K562 (cell line): ENCODE measurements around the gene CMTM1. TPM values are rescaled to one million over a fixed set of nuclear protein-coding genes. Genes with fewer than 3 reads are reported as not detected.

ENCODE experiments used
- ATAC-seq: fragments of 200-7000 bp; cut with Tn5 transposase; 3 replicates; pipeline ENCODE4 v1.9.1; 2020; ENCODE audit warnings: moderate library complexity
- BruUV-seq: library from RNA; stranded (reverse); fragments of 400-500 nt; replicated peaks from 2 replicates; lab custom pipeline; 2021; lab: Mats Ljungman, UMichigan
- CTCF ChIA-PET: fragments of 300-600 bp; formaldehyde crosslinking; extraction: SDS; loops from one replicate; lab custom pipeline; 2021; ENCODE audit warnings: low intra/inter-chr PET ratio; lab: Yijun Ruan, JAX
- POLR2A ChIA-PET: fragments of 300-600, 350-650 bp; sonication (Branson Sonifier 250); formaldehyde crosslinking; extraction: SDS; loops from one replicate; lab custom pipeline; 2021; ENCODE audit warnings: antibody characterized with exemption, inconsistent platforms; lab: Yijun Ruan, JAX
- DNase-seq, 4 experiments: peaks; one replicate each; pipeline versions ENCODE4 v3.0.0 to v3.0.0-alpha.2; 2011 to 2018; ENCODE audit warnings: low spot score in 3 of 4, mixed read lengths in 3 of 4; ENCODE audit errors: extremely low read depth in 1 of 4
- FAIRE-seq: peaks from 2 replicates; lab custom pipeline; 2011; peaks lifted over from hg19 to GRCh38; lab: Jason Lieb, UNC
- H2AFZ ChIP-seq: 2 replicates; pipeline ENCODE4 v1.6.0; 2011; ENCODE audit warnings: low read depth, low read length, control low read depth, inconsistent platforms
- H3K27ac ChIP-seq: fragments of 200-600 bp; 3 replicates; pipeline ENCODE4 v1.8.0; 2011; ENCODE audit warnings: low read depth, mild to moderate bottlenecking, control low read depth, inconsistent platforms, low read length, moderate library complexity, mixed read lengths; ENCODE audit errors: extremely low read depth
- H3K27me3 ChIP-seq, 2 experiments: fragments of 300-600 bp in 1 of 2; 2 replicates in 1 of 2; 3 replicates in 1 of 2; pipeline versions ENCODE4 v1.6.0 to v1.8.0; 2011; ENCODE audit warnings: inconsistent platforms in 2 of 2, low read length in 2 of 2, mild to moderate bottlenecking in 1 of 2, mixed read lengths in 1 of 2, moderate library complexity in 1 of 2; ENCODE audit not compliant: control insufficient read depth in 2 of 2, insufficient read depth in 2 of 2
- H3K36me3 ChIP-seq: fragments of 300-600 bp; 3 replicates; pipeline ENCODE4 v1.8.0; 2011; ENCODE audit warnings: mild to moderate bottlenecking, low read length, inconsistent platforms; ENCODE audit not compliant: control insufficient read depth, insufficient read depth
- H3K4me1 ChIP-seq, 2 experiments: fragments of 200-600 bp in 1 of 2; replicated peaks in 1 of 2; 2 replicates in 1 of 2; 3 replicates in 1 of 2; pipeline versions ENCODE4 v1.5.1 to v1.8.0; 2011; ENCODE audit warnings: inconsistent platforms in 2 of 2, low read length in 2 of 2, mild to moderate bottlenecking in 1 of 2, mixed read lengths in 1 of 2, moderate library complexity in 1 of 2; ENCODE audit not compliant: control insufficient read depth in 2 of 2, insufficient read depth in 2 of 2
- H3K4me2 ChIP-seq: 2 replicates; pipeline ENCODE4 v1.6.1; 2011; ENCODE audit warnings: low read length, control low read depth, inconsistent platforms, mixed read lengths; ENCODE audit not compliant: insufficient read depth
- H3K4me3 ChIP-seq: fragments of 200-600 bp; sonication (generic), shearing (Covaris generic); 2 replicates; pipeline ENCODE4 v1.5.1; 2016; ENCODE audit warnings: control low read depth, inconsistent platforms
- H3K79me2 ChIP-seq: fragments of 200-600 bp; 3 replicates; pipeline ENCODE4 v1.8.0; 2011; ENCODE audit warnings: low read length, inconsistent platforms; ENCODE audit not compliant: control insufficient read depth, insufficient read depth
- H3K9ac ChIP-seq, 2 experiments: 2 replicates each; pipeline versions ENCODE4 v1.6.0 to v1.6.1; 2011; ENCODE audit warnings: low read depth in 2 of 2, low read length in 2 of 2, control low read depth in 1 of 2, inconsistent platforms in 1 of 2, mild to moderate bottlenecking in 1 of 2, mixed read lengths in 1 of 2; ENCODE audit not compliant: insufficient read depth in 1 of 2
- H3K9me1 ChIP-seq: one replicate; pipeline ENCODE4 v1.6.0; 2011; ENCODE audit warnings: inconsistent platforms, mild to moderate bottlenecking, low read length, moderate library complexity; ENCODE audit not compliant: control insufficient read depth, insufficient read depth
- H3K9me3 ChIP-seq: replicated peaks from 2 replicates; pipeline ENCODE4 v1.5.1; 2011; ENCODE audit warnings: low read depth, low read length, inconsistent platforms; ENCODE audit not compliant: control insufficient read depth, insufficient read depth
- H4K20me1 ChIP-seq: replicated peaks from 2 replicates; pipeline ENCODE4 v1.6.1; 2011; ENCODE audit warnings: low read length, inconsistent platforms, mixed read lengths; ENCODE audit not compliant: control insufficient read depth, insufficient read depth
- ARNT ChIP-seq, 2 experiments: fragments of 450-650 bp; IDR thresholded peaks; 2 replicates each; pipeline ENCODE4 v1.6.1; 2016; ENCODE audit warnings: mild to moderate bottlenecking in 1 of 2
- BCOR ChIP-seq: fragments of 450-650 bp; IDR thresholded peaks from 2 replicates; pipeline ENCODE4 v1.6.1; 2016
- EHMT2 ChIP-seq: fragments of 450-650 bp; IDR thresholded peaks from 2 replicates; pipeline ENCODE4 v1.6.1; 2018; ENCODE audit warnings: antibody characterized with exemption
- ETV5 ChIP-seq: sonication (generic); formaldehyde crosslinking; IDR thresholded peaks from 2 replicates; pipeline ENCODE4 v1.4.0; 2020; ENCODE audit warnings: low read depth, mild to moderate bottlenecking, missing genetic modification reagents
- FOXJ2 ChIP-seq: fragments of 200-800 bp; sonication (Bioruptor generic); IDR thresholded peaks from 2 replicates; pipeline ENCODE4 v1.6.1; 2016; ENCODE audit warnings: missing genetic modification characterization, missing compliant biosample characterization
- FOXM1 ChIP-seq, 2 experiments: fragments of 450-650 bp in 1 of 2; sonication (generic) in 1 of 2; formaldehyde crosslinking in 1 of 2; IDR thresholded peaks; 2 replicates each; pipeline versions ENCODE4 v1.6.1 to v1.9.0; 2017 to 2022; ENCODE audit warnings: low read depth in 2 of 2, mild to moderate bottlenecking in 2 of 2, missing genetic modification reagents in 1 of 2, moderate library complexity in 1 of 2
- GATAD2A ChIP-seq: fragments of 450-650 bp; IDR thresholded peaks from 2 replicates; pipeline ENCODE4 v1.6.1; 2017
- HDAC1 ChIP-seq, 2 experiments: fragments of 450-650 bp; IDR thresholded peaks; 2 replicates each; pipeline ENCODE4 v1.6.1; 2016 to 2017; ENCODE audit warnings: inconsistent platforms in 1 of 2, mild to moderate bottlenecking in 1 of 2, moderate library complexity in 1 of 2
- JUNB ChIP-seq: fragments of 450-650 bp; formaldehyde crosslinking; conservative IDR thresholded peaks from 2 replicates; pipeline ENCODE4 v1.4.0; 2020; ENCODE audit warnings: mild to moderate bottlenecking
- MLX ChIP-seq, 2 experiments: fragments of 450-650 bp in 1 of 2; sonication (generic) in 1 of 2; formaldehyde crosslinking; conservative IDR thresholded peaks; 2 replicates each; pipeline versions ENCODE4 v1.4.0 to v1.8.1; 2020 to 2022; ENCODE audit warnings: mild to moderate bottlenecking in 1 of 2, missing genetic modification reagents in 1 of 2
- NR2F6 ChIP-seq: fragments of 450-650 bp; formaldehyde crosslinking; IDR thresholded peaks from 2 replicates; pipeline ENCODE4 v1.4.0; 2020; ENCODE audit warnings: mild to moderate bottlenecking
- POLR2AphosphoS2 ChIP-seq: IDR thresholded peaks from 2 replicates; pipeline ENCODE4 v1.6.1; 2012; ENCODE audit warnings: low read length, improper control_type of control experiment
- PREB ChIP-seq: sonication (generic); formaldehyde crosslinking; IDR thresholded peaks from 2 replicates; pipeline ENCODE4 v1.8.1; 2023; ENCODE audit warnings: mild to moderate bottlenecking, missing genetic modification reagents
- PTBP1 ChIP-seq: fragments of 200-400 bp; formaldehyde crosslinking; IDR thresholded peaks from 2 replicates; pipeline ENCODE4 v1.6.1; 2017; ENCODE audit warnings: low read depth, low read length
- RAD51 ChIP-seq: fragments of 450-650 bp; IDR thresholded peaks from 2 replicates; pipeline ENCODE4 v1.7.1; 2016; ENCODE audit warnings: low read depth, mild to moderate bottlenecking, borderline replicate concordance
- SP2 ChIP-seq: IDR thresholded peaks from 2 replicates; pipeline ENCODE4 v1.6.1; 2011; ENCODE audit warnings: mild to moderate bottlenecking, low read depth, low read length, moderate library complexity; ENCODE audit not compliant: poor library complexity, severe bottlenecking; ENCODE audit errors: extremely low read depth
- TAL1 ChIP-seq: fragments of 450-650 bp; IDR thresholded peaks from 2 replicates; pipeline ENCODE4 v1.6.1; 2016; ENCODE audit warnings: mild to moderate bottlenecking
- ZKSCAN1 ChIP-seq: fragments of 150-350 bp; IDR thresholded peaks from 2 replicates; pipeline ENCODE4 v1.6.1; 2016; ENCODE audit warnings: low read depth, low read length
- ZNF224 ChIP-seq: sonication (generic); formaldehyde crosslinking; IDR thresholded peaks from 2 replicates; pipeline ENCODE4 v1.8.0; 2022; ENCODE audit warnings: mild to moderate bottlenecking, missing genetic modification reagents
- ZNF445 ChIP-seq: fragments of 250-450 bp; sonication (Bioruptor Pico); IDR thresholded peaks from 2 replicates; pipeline ENCODE4 v1.4.0; 2020; ENCODE audit warnings: low read depth, mild to moderate bottlenecking, moderate library complexity
- WGBS: fragments of 100-300 bp; shearing (Covaris generic); methylation state at CpG from one replicate; pipeline ENCODE4 v1.1.6; 2016; ENCODE audit warnings: low coverage, mixed read lengths; ENCODE audit not compliant: insufficient coverage; ENCODE audit errors: missing lambda C conversion rate; 5-methylcytosine and 5-hydroxymethylcytosine counted together
- in situ Hi-C: fragments of 300-500 bp; cut with MboI; formaldehyde crosslinking; loops from 4 replicates; pipeline ENCODE4 v1.15.0; 2018; ENCODE audit warnings: inconsistent platforms, mixed read lengths
- intact Hi-C: fragments of 100-400 bp; cut with micrococcal nuclease; formaldehyde crosslinking; loops from 2 replicates; pipeline ENCODE4 v1.14.2; 2022
- polyA plus RNA-seq, 8 experiments: library from polyadenylated mRNA; depleted of rRNA in 4 of 8; stranded (reverse) in 5 of 8; unstranded in 3 of 8; fragments of >200 nt; fragmentation: Nextera tagmentation in 2 of 8; fragmentation: Illumina TruSeq in 1 of 8; extraction: Ambion mirVana in 2 of 8; extraction: Trizol in 1 of 8; gene quantifications; 2 replicates each; pipeline versions ENCODE4 v1.2.1 to v1.2.3, GENCODE V29; 2011 to 2014; ENCODE audit warnings: inconsistent platforms in 1 of 8, missing spikeins in 1 of 8
- total RNA-seq, 7 experiments: library from RNA; depleted of rRNA in 6 of 7; stranded (reverse); fragments of >200 nt in 6 of 7; fragmentation: Illumina TruSeq in 2 of 7; extraction: Trizol in 2 of 7; gene quantifications; 2 replicates each; pipeline versions ENCODE4 v1.2.1 to v1.2.3, GENCODE V29; 2011 to 2021; ENCODE audit warnings: low replicate concordance in 1 of 7

CMTM1 gene
- total and polyA plus RNA-seq, 9 of the 15 experiments (the other 6 are each of a cell fraction or from before 2014, with no cell fraction given) = 0.25 to 2.6 (median 1.1) TPM; not detected in 2

- peak; percentile 94 to 98 (median 96) for DNase-seq
- no peaks in the 10 kb centered on the region for H3K9me3 ChIP-seq
- no peaks in the 10 kb centered on the region for H3K27me3 ChIP-seq
- H3K36me3 ChIP-seq = peaks cover 17% of the 10 kb centered on the region; the same call in 2 of the 3 replicates
- peak within 1 kb of the TSS; percentile 93 for H3K4me2 ChIP-seq
- peak within 1 kb of the TSS; percentile 97 for H3K27ac ChIP-seq
- H3K9me1 ChIP-seq = peaks cover 3% of the 10 kb centered on the region
- H3K4me3 ChIP-seq = peak within 1 kb of the TSS; percentile 48
- peaks cover 37% of the 10 kb centered on the region for H3K79me2 ChIP-seq
- 0% methylated on average over 62 of the region's 63 CpGs for WGBS
- CTCF ChIA-PET = interaction anchor here (0.6 to 1.1 kb wide), 2 partner anchors 36 to 747 kb away, joined by 3 read pairs; no protein-coding TSS in a partner anchor
- H3K4me1 ChIP-seq = peaks cover 39 to 45% of the 10 kb centered on the region in 2 experiments
- in situ Hi-C loops (no loop called here), intact Hi-C loops (no loop called here)
- H2AFZ ChIP-seq = peak within 1 kb of the TSS; percentile 96
- peak; percentile 89 for FAIRE-seq
- BruUV-seq = TSS peak; percentile 75
- peak within 1 kb of the TSS; percentile 86 to 94 for H3K9ac ChIP-seq
- ATAC-seq = peak; percentile 78
- no peaks in the 10 kb centered on the region for H4K20me1 ChIP-seq
- POLR2A ChIA-PET = interaction anchor here (1.0 to 2.5 kb wide), 2 partner anchors 9 to 76 kb away, joined by 5 to 16 read pairs; no protein-coding TSS in a partner anchor
- TF ChIP-seq PREB (CRISPR knock-in tag) (no peak; the same call in 1 of the 2 replicates), ETV5 (CRISPR knock-in tag) (peak; percentile 62; the same call in 1 of the 2 replicates), ARNT (IDR thresholded peaks at IDR 0.05) (peak in 1 of 2 experiments; percentile 85; a peak in 2 of 4 replicates), NR2F6 (CRISPR knock-in tag) (no peak), PTBP1 (no peak), POLR2AphosphoS2 (peak; percentile 58; the same call in 1 of the 2 replicates), BCOR (peak; percentile 81), TAL1 (0 out of 2 replicates have a peak, but pooled peaks have one; percentile 3), GATAD2A (no peak), FOXJ2 (tag) (no peak), SP2 (no peak), ZNF224 (CRISPR knock-in tag) (peak; percentile 93; the same call in 1 of the 2 replicates), ZNF445 (CRISPR knock-in tag) (no peak), EHMT2 (no peak), RAD51 (peak; percentile 22; the same call in 1 of the 2 replicates), HDAC1 (IDR thresholded peaks at IDR 0.05) (peak in 1 of 2 experiments; percentile 91; a peak in 2 of 4 replicates), MLX (CRISPR knock-in tag; conservative IDR thresholded peaks at IDR 0.05) (no peak; a peak in 1 of 4 replicates), FOXM1 (IDR thresholded peaks at IDR 0.05; ENCODE audit: low read depth) (no peak), FOXM1 (CRISPR knock-in tag; IDR thresholded peaks at IDR 0.05; ENCODE audit: low read depth) (peak; percentile 83), ZKSCAN1 (no peak), JUNB (CRISPR knock-in tag) (no peak)
Observed at GRCh38 chr16:66552286-66553177, 13.7 kb upstream of the CMTM1 start, which contains the start of gene CKLF. TSS of gene CKLF (plus strand) at chr16:66552576. CDS start at chr16:66552716, 140 bp downstream.
